ENCODE results near the gene COL15A1.
A peak's percentile ranks its signal among the peaks of the same experiment; 100 is the strongest.
"Not testable (repeated sequence)": the region's sequence is repeated elsewhere in the genome, so short reads cannot be mapped to it uniquely, and the experiment has no call there.

Gene COL15A1

DNA sequence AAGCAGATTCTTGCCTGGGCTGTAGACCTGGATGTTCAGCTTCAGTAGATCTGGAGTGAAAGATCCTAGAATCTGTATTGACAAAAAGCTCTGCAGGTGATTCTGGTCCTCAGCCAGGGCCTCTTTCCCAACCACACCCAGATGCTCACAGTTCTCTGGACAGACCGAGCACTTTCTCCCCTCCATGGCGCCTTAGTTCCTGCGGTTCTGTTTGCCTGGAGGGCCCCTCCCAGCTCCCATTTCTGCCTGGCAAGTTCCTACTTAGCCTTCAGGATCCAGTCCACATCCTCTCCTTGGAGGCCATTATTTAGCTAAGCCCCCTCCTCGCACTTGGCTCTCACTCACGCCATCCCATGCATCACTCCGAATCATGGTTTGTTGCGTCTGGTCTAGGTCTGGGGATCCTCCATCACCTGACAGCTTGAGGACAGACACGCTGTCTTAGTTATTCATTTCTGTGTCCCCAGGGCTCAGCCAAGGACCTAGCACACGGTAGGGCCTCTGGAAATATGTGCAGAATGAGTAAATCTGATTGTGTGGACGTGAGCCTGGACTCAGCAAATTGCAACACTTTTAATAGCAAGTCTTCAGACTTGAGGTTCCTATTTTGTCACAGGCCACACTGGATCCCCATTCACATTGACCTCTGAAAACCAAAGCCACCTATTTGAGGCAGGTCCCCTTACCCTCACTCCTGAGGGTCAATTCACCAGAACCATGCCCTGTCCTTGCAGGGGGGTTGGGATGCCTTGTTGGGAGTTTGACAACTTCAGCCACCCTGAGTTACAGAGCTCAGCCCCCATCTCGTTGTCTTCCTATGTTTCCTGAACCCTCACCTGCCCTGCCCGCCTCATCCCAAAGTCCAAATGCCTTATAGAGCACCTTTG lies 50.7 kb downstream of the COL15A1 start:
- no peak for DNase-seq (ENCODE audit: low read depth in 2 of 2)

DNA sequence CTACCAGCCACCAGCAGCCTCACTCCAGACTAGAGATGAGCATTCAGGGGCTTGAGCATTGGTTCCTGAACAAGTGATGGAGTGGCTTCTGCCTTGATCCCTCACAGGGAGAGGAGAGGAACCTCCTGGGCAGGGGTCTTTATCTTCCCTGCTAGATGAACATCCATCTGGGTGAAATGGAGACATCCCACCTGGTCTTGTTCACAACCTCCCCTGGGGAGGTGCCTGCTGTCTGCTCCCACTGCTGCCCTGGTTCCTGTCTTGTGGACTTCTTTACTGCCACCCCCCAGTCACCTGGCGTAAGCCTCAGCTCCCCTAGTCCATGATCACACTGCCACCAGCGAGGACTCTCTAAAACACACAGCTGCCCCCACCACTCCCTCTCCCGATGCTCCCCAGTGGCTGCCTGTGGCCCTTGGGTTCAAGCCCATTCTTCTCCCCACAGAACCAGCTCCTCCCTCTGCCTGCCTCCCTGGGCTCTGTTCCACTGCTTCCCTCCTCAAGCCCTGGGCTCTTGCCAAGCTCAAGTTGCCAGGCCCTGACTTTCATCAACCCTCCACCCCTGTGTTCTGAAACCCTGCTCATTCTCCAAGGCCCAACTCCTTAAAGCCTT lies 51.5 kb downstream of the COL15A1 start:
- no peak for DNase-seq (ENCODE audit: low read depth in 2 of 2)

DNA sequence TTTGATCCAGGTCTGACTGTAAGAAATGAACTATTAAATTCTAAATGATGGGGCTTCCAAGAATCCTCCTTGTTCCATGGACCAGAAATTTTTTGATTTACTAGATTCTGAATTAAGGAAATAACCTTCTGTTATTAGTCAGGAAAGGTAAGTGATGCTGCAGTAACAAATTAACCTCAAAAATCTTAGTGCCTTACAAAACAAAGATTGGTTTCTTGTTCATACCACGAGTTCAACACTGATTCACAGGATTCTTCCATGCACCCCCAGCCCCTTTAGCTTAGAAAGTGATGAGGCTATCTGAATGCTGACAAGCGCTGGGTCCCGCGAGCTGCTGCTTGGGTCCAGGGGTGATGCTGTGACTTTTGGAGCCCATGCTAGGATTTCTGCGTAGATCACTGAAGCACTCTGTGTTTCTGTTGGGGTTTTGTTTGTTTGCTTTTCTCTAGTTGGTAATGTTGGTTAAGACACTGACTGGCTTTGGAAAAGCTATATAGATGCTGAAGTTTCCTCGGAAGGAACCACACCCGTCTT lies 52.3 kb downstream of the COL15A1 start:
- no peak for DNase-seq (ENCODE audit: low read depth in 2 of 2)

DNA sequence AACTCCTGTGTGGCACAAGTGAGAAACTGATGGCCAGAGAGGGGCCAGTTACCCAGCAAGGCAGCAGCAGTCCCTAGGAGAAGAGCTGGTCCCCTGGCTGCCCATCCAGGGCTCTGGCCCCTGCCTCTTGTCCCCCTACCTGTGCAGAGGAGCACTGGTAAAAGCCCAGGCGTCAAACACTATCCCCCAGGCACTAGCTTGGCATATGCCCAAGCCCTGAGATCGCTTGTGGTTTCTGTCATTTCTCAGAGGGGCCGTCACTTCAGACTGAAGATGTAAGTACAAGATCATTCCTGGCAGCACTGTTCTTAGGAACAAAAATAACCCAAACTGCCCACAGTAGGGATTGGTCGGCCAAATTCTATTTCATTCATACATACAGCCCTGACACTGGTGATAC lies 53.9 kb downstream of the COL15A1 start:
- no peak for DNase-seq (ENCODE audit: low read depth in 2 of 2)

DNA sequence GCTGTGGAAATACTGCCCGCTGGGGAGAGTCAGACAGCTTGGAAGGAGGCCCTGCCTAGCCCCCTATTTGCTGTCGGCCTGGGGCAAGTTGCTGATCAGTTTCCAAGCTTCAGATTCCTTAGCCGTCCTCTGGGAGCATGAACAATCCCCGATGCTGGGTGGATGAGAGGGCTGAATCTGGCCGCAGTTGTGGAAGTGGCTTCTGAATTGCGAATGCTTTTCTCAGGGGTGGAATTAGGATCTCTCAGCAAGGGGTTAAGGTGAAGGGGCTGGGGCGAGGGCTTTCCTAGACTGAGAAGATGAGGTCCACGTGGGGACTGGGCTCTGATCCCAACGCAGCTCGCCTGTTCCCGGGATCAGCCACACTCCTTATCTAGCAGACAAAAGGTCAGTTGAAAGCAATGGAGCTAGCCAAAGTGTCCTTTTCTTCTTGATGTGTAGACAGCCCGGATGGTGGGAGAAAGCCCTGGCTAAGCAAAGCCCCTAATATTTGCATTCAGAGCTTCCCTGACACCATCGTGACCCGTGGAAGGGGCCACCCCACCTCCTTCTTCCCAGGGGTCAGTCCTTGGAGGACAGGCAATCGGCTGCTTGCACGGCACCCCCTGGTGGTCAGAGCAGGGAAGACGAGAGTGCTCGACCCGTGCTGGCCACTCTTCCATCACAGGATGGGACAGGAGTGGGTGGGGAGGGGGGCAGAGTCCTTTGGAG lies 54.9 kb downstream of the COL15A1 start:
- peak; percentile 45 to 53 for DNase-seq (ENCODE audit: low read depth in 2 of 2)

DNA sequence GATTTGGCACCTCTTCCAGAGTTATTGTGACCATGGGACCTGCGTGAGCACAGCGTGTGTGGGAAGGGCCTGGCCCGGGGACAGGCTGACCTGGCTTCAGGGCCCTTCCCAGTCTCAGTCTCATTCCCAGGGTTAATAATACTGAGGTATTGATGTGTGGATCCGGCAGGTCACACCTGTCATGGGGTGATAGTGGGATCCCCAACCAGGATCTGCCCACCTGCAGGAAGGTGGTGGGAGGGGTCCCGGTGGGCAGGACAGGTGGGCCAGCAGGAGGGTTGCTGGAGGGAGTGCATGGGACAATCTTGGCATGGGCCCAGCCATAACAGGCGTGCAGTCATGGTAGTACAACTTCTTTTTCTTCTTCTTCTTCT lies 55.4 kb downstream of the COL15A1 start:
- DNase-seq (ENCODE audit: low read depth in 2 of 2) = no peak

DNA sequence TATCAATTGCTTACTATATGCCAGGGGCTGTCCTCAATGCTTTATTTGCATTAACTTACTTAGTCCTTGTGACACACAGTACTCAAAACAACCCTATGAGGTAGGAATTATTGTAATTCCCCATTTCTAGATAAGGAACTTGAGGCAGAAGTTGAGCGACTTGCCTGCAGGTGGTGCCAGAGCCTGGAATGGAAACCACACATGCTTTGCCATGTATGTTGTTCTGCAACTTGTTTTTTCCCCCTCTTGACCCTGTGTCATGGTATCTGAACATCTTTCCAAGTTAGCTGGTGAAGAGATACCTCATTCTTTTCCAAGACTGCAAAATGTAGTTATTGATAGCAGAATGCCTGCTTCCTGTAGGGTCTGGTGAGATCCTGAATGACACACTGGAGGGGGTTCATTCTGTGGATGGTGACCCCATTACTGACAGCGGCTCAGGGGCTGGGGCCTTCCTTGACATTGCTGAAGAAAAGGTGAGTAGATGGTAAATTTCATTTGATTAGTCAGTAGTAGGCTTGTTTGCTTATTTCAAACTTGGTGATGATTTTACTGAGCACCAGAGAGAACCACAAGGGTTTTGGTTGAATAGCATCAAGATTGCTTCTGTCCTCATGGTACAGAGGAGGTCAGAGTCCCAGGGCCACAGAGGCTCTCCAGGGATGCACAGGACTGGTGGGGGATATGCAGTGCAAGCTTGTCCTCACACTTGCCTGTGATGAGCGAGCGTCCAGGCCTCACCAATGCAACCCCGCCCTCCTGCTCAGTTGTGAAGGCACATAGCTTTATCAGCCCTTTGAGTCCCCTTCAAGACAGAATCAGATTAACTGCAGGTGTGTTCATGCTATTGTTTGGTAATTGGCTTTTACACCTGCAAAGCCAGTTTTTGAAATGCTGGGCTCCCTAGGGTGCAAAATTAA lies 57.0 kb downstream of the COL15A1 start:
- DNase-seq (ENCODE audit: low read depth in 2 of 2) = peak in 1 of 2 donors; percentile 16

DNA sequence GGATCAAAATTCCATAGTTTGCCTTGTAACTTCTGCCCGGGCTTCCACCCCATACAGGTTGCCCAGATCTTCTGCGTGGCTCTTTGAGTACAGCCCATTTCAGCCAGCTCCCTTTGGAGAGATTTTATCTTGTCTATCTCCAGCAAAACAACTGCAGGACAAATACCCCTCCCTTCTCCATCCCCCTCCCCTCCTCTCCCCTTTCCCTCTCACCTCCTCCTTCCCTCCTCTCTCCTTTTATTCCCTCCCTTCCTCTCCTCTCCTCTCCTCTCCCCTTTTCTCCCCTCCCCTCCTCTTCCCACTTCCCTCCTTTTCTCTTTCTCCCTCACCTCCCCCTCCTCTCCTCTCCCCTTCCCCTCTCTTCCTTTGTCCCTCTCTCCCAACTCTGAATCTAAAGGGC lies 58.2 kb downstream of the COL15A1 start:
- DNase-seq (ENCODE audit: low read depth in 2 of 2) = no peak

DNA sequence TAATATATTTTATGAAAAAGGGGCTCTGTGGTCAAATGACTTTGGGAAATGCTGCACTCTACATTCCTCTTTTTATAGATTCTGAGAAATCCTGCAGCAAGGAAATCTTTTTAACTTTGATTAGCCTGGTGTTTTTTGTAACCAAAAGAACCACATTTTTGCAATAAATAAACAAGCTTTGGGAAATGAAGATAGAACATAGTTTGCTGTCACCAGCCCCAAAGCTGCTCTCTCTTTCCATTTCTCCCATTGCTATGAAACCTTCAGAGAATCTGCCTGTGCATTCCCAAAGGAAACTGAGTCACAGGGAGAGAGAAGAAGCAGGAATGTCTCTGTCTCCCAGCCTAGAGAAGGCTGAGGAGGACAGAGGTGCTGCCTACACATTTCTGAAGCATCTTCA lies 59.0 kb downstream of the COL15A1 start:
- no peak for DNase-seq (ENCODE audit: low read depth in 2 of 2)

DNA sequence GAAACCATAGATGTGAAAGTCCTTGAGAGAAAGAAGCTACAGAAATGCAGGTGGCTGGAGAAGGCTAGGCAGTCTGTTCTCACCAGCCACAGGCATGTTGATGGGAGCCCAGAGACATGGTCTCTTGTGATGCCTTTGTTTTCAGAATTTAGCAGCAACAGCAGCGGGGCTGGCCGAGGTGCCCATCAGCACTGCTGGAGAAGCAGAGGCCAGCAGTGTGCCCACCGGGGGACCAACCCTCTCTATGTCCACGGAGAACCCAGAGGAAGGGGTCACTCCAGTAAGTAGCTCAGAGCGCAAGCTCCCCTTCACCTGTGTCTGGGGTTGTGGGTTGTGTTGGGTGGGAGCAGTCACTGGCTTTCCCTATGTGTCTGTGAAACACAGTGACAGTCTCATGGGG lies 59.6 kb downstream of the COL15A1 start:
- DNase-seq (ENCODE audit: low read depth in 2 of 2) = no peak

DNA sequence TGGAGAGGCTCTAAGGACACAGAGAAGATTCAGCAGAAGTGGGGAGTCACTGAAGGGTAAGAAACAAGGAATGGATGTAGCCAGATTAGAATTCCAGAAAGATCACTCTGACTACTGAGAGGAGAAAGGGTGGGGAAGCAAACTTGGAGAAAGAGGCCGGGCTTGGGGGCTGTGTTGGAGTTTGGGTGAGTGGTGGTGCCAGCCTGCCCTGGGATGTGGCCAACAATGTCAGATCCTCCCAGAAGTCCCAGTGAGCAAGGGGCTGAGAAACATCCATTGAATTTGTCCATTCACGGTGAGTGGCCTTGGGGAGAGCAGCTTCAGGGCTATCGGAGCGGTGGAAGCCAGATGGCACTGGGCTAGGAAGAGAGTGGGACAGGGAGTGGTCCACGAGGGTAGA lies 60.4 kb downstream of the COL15A1 start:
- no peak for DNase-seq (ENCODE audit: low read depth in 2 of 2)

DNA sequence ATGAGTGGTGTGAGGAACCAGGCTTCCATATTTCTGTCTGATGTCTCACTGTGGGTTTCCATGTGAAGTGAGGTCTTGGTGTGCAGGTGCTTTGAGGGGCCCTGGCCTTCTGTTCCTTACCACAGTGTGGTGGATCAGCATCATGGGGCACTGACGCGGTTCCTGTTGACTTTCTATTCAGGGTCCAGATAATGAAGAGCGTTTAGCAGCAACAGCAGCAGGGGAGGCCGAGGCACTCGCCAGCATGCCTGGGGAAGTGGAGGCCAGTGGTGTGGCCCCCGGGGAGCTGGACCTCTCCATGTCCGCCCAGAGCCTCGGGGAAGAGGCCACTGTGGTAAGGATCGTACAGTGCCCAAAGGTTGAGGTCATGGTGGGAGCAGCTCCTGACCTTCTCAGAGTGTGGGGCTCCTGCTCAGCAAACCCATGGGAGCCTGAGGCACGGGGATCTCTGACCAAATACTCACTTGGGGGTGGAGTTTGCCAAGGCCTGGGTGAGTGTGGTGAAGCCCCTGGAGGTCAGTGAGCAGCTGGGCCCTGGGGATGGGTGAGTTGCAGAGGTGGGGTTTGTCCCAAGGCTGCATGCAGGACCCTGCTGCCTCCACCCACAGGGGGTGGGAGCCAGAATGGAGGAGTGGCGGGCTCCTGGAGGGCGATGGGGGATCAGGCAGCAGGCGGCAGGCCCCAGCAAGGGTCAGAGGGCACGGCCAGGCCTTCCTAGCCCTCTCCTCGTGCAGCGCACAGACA lies 61.2 kb downstream of the COL15A1 start:
- no peak for DNase-seq (ENCODE audit: low read depth in 2 of 2)

DNA sequence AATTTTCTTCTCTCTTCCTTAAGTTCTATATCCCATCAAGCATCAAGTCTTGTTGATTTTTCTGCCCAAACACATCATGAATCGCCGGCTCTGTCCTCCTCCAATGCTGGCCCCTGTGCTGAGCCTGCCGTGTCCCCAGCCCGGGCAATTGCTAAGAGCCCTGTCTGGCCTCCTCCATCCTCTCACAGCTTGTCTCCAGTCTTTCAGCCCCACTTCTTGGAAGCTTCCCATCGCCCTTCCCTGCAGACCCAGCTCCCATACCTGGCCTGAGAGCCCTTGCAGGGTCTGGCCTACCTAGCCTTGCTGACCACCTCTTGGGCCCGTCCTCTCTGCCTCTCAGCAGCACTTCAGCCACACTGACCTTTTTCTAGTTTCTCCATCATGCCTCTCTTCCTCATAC lies 61.9 kb downstream of the COL15A1 start:
- DNase-seq (ENCODE audit: low read depth in 2 of 2) = no peak

DNA sequence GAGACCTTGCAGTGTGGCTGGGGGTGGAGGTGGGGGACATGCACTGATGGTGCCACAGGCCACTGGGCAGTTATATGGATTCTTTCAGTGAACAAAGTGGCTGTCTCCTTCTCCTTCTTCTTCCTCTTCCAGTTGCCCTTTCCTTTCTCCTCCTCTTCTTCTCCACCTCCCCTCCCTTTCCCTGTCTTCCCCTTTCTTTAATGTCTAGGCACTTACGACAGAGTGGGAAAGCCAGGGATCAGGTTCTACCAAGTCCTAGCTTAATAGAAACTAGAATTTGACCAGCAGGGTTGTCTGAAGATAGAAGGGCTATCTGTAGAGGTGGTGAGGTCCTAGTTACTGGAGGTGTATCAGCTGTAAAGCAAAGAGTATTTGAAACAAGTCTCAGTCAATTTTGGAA lies 62.8 kb downstream of the COL15A1 start:
- DNase-seq (ENCODE audit: low read depth in 2 of 2) = no peak

DNA sequence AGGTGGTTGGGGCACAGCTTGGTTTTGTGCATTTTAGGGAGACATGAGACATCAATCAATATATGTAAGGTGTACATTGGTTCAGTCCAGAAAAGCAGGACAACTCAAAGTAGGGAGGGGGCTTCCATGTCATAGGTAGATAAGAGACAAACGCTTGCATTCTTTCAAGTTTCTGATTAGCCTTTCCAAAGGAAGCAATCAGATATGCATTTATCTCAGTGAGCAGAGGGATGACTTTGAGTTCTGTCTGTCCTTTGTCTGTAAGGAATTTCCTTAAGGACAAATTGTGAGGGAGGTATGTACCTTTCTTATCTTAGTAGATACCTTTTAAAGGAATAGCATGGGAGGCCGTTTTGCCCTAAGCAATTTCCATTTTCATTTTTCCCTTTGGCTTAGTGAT lies 63.3 kb downstream of the COL15A1 start:
- no peak for DNase-seq (ENCODE audit: low read depth in 2 of 2)

DNA sequence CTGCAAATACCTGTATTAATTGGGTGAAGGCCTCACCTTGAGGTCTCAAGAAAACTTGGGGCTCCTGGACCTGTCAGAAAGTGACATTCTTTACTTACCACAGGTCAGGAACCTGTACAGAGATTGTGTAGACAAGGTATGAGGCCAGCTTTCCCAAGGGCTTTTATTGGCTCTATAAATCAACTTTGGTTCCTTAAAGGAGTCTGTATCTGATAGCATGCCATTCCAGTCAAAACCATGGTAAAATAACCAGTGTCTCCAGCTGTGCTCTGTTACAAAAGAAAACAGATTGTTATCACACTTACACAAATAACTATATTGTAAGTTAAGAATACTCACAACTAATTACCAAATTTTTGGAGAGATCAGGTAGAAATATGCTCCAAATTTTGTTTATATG lies 64.5 kb downstream of the COL15A1 start:
- no peak for DNase-seq (ENCODE audit: low read depth in 2 of 2)

DNA sequence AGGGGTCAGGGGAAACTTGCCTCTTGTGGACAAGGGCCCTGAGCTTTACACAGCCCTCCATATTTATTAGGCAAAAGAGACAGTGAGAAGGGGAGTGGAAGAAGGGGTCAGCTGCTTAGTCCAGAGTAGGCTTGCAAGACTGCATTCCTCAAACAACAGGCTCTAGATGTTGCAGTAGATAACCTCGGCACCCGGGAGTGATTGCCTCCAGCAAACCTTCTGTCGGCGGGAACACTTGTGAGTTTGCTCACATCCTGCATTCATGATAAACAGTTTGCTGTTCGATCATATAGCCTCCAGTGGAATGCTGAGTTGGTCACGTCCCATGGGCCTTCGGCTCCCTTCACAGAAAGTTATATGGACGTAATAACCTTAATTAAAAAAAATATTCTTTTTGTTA lies 66.7 kb downstream of the COL15A1 start:
- DNase-seq (ENCODE audit: low read depth in 2 of 2) = not testable (repeated sequence)

DNA sequence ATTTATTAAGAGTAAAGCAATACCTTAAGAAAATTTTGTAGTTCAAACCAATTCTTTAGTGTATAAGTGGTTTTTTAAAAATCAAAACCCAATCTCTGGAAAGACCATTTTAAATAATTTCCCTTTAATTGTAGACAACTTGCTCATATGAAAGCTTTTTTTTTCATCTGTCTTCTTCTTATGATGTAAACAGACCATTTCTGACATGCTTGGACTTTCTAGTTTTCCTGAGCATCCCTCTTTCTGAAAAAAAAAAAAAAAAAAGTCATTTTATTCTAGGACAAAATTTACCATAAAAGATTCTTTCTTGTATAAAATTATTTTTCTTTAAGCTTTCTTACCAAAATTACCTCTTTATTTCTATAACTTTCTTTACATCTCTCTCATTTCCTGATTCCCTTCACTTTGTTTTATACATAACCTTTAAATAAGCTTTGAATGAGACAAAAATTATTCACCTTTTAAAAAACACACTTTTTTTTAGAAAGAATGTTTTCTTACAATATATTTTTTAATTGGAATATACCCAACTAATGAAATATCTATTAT lies 67.5 kb downstream of the COL15A1 start:
- DNase-seq (ENCODE audit: low read depth in 2 of 2) = no peak

DNA sequence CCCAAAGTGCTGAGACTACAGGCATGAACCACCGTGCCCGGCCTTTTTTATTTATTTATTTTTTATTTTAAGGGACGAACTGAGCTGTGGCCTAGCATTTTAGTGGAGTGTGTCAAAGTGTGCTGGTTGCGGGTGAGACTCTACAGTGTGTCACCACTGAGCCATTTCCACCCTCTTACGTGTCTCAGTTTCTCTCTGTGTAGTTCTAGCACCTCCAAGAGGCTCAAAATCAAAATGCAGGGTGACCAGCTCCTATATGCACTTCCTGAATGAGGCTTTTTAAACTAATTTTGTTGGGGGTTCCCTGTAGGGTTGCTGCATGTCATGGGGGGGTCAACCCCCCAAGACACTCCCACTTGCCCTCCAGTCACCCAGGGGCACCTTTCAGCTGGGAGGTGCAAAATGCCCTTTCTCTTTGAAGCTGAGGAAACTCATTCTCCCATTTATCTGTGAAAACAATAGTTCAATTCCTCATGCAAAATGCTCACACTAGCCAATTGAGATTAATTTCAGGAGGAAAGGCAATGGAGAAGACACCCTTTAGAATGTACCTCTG lies 69.3 kb downstream of the COL15A1 start:
- DNase-seq (ENCODE audit: low read depth in 2 of 2) = no peak

DNA sequence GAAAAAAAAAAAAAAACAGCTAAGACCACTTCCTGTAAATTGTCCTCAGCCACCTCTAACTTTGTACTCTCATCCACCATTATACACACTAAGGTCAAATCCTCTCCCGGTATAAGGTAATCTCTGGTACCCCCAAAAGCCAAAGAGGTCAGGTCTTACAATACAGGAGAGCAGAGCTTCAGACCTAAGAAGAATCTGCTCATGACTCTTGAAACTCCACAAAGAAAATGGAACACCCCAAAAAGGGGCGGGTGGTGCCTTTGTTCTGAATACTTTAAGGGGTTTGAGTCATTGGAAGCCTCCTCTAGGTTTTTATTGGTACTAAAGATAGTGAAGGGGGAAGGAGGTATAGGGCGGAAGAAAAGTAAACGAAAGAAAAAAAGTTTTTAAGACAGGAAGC lies 69.8 kb downstream of the COL15A1 start:
- no peak for DNase-seq (ENCODE audit: low read depth in 2 of 2)
